GM23338 (cell line): ENCODE results near the gene ZMYND12. TPM values are rescaled to one million over a fixed set of nuclear protein-coding genes. Genes with fewer than 3 reads are reported as not detected.

Experiments
- ATAC-seq: fragments of 200-7000 bp; cut with Tn5 transposase; 3 replicates; pipeline ENCODE4 v1.9.1; 2020
- DNase-seq: peaks from one replicate; pipeline ENCODE4 v3.0.0-alpha.2; 2015; ENCODE audit warnings: low spot score
- H2AFZ ChIP-seq: fragments of 200-600 bp; sonication (generic); 2 replicates; pipeline ENCODE4 v1.8.0; 2016; ENCODE audit warnings: antibody characterized with exemption, mild to moderate bottlenecking, moderate library complexity
- H3F3A ChIP-seq: fragments of 200-600 bp; sonication (generic); replicated peaks from 2 replicates; pipeline ENCODE4 v1.8.0; 2017; ENCODE audit warnings: antibody characterized with exemption, mixed run types, low read depth
- H3K27ac ChIP-seq: fragments of 200-600 bp; sonication (generic); 2 replicates; pipeline ENCODE4 v1.6.1; 2016; ENCODE audit warnings: low read depth
- H3K27me3 ChIP-seq: fragments of 200-600 bp; sonication (generic); 2 replicates; pipeline ENCODE4 v1.8.0; 2016; ENCODE audit warnings: mild to moderate bottlenecking, mixed run types, moderate library complexity; ENCODE audit not compliant: insufficient read depth
- H3K36me3 ChIP-seq: fragments of 200-600 bp; sonication (generic); 2 replicates; pipeline ENCODE4 v1.8.0; 2016; ENCODE audit warnings: mild to moderate bottlenecking; ENCODE audit not compliant: insufficient read depth
- H3K4me1 ChIP-seq: fragments of 200-600 bp; sonication (generic); 2 replicates; pipeline ENCODE4 v1.8.0; 2016; ENCODE audit warnings: mild to moderate bottlenecking, moderate library complexity; ENCODE audit not compliant: insufficient read depth
- H3K4me2 ChIP-seq: fragments of 200-600 bp; sonication (generic); 2 replicates; pipeline ENCODE4 v1.7.1; 2017; ENCODE audit warnings: mixed run types
- H3K4me3 ChIP-seq: fragments of 200-600 bp; sonication (generic); 2 replicates; pipeline ENCODE4 v1.6.1; 2016; ENCODE audit warnings: mixed run types
- H3K79me2 ChIP-seq: fragments of 200-600 bp; sonication (generic); replicated peaks from 2 replicates; pipeline ENCODE4 v1.8.0; 2017; ENCODE audit warnings: mild to moderate bottlenecking; ENCODE audit not compliant: insufficient read depth
- H3K9me2 ChIP-seq: fragments of 200-600 bp; sonication (generic); 2 replicates; pipeline ENCODE4 v1.8.0; 2017; ENCODE audit not compliant: insufficient read depth
- H4K20me1 ChIP-seq: fragments of 200-600 bp; sonication (generic); replicated peaks from 2 replicates; pipeline ENCODE4 v1.8.0; 2017; ENCODE audit warnings: mild to moderate bottlenecking; ENCODE audit not compliant: insufficient read depth
- H3K27ac Mint-ChIP-seq: 2 replicates; pipeline ENCODE4 v1.8.0; 2020; ENCODE audit warnings: inconsistent platforms, mild to moderate bottlenecking, moderate library complexity, mixed read lengths
- H3K27me3 Mint-ChIP-seq: 3 replicates; pipeline ENCODE4 v1.8.0; 2022; ENCODE audit warnings: low read depth, mild to moderate bottlenecking, moderate library complexity, mixed read lengths, inconsistent platforms; ENCODE audit not compliant: insufficient read depth, poor library complexity
- H3K36me3 Mint-ChIP-seq: 3 replicates; pipeline ENCODE4 v1.8.0; 2021; ENCODE audit warnings: low read depth, mild to moderate bottlenecking, inconsistent platforms, moderate library complexity, mixed read lengths
- H3K4me1 Mint-ChIP-seq: 3 replicates; pipeline ENCODE4 v1.8.0; 2020; ENCODE audit warnings: mild to moderate bottlenecking, inconsistent platforms, mixed read lengths
- H3K4me3 Mint-ChIP-seq: 3 replicates; pipeline ENCODE4 v1.8.0; 2021; ENCODE audit warnings: moderate library complexity, mild to moderate bottlenecking, inconsistent platforms, mixed read lengths
- H3K9me3 Mint-ChIP-seq: 3 replicates; pipeline ENCODE4 v1.8.0; 2020; ENCODE audit warnings: moderate library complexity, mild to moderate bottlenecking, inconsistent platforms, mixed read lengths
- CREB1 ChIP-seq: fragments of 250-450 bp; sonication (Bioruptor Pico); IDR thresholded peaks from 2 replicates; pipeline ENCODE4 v1.5.0; 2020; ENCODE audit warnings: low read depth, mild to moderate bottlenecking, moderate library complexity
- CTCF ChIP-seq, 2 experiments: fragments of 200-600 bp in 1 of 2; sonication (generic) in 1 of 2; conservative IDR thresholded peaks; 2 replicates each; pipeline versions ENCODE4 v1.5.1 to v1.6.1; 2016 to 2017; ENCODE audit warnings: antibody characterized with exemption in 2 of 2, low read depth in 2 of 2, mild to moderate bottlenecking in 2 of 2, moderate library complexity in 1 of 2
- ETS1 ChIP-seq: IDR thresholded peaks from 2 replicates; pipeline ENCODE4 v1.6.1; 2016; ENCODE audit warnings: antibody characterized with exemption
- EZH2phosphoT487 ChIP-seq: fragments of 200-600 bp; sonication (generic); IDR thresholded peaks from one replicate; pipeline ENCODE4 v1.8.1; 2018; ENCODE audit warnings: antibody characterized with exemption; ENCODE audit not compliant: unreplicated experiment
- JUNB ChIP-seq: IDR thresholded peaks from one replicate; pipeline ENCODE4 v1.6.1; 2016; ENCODE audit warnings: antibody characterized with exemption; ENCODE audit not compliant: unreplicated experiment
- STAT1 ChIP-seq: IDR thresholded peaks from one replicate; pipeline ENCODE4 v1.6.1; 2016; ENCODE audit warnings: antibody characterized with exemption; ENCODE audit not compliant: unreplicated experiment
- ZNF462 ChIP-seq: fragments of 250-450 bp; sonication (Bioruptor Pico); IDR thresholded peaks from 2 replicates; pipeline ENCODE4 v1.5.0; 2020; ENCODE audit warnings: mild to moderate bottlenecking, moderate library complexity
- polyA plus RNA-seq: library from polyadenylated mRNA; unstranded; fragments of >200 nt; fragmentation: Nextera tagmentation; extraction: Ambion mirVana; gene quantifications from 2 replicates; pipeline ENCODE4 v1.2.1, GENCODE V29; 2016
- total RNA-seq: library from RNA; depleted of rRNA; stranded (reverse); fragments of >200 nt; shearing (Covaris generic); gene quantifications from 2 replicates; pipeline ENCODE4 v1.2.3, GENCODE V29; 2014

The ZMYND12 gene
- total and polyA plus RNA-seq, 2 experiments from 2014 or later = 0.16 to 0.63 TPM

- no peaks in the 10 kb centered on the region for H3K9me2 ChIP-seq
- Mint-ChIP-seq H3K4me3 (no peak overlapping the region), H3K27me3 (no peaks in the 10 kb centered on the region), H3K27ac (no peak overlapping the region), H3K4me1 (no peaks in the 10 kb centered on the region), H3K36me3 (no peaks in the 10 kb centered on the region), H3K9me3 (no peaks in the 10 kb centered on the region; the same call in 2 of the 3 replicates)
- no peaks in the 10 kb centered on the region for H3K4me1 ChIP-seq
- no peak overlapping the region for H3K27ac ChIP-seq
- H3K79me2 ChIP-seq = no peaks in the 10 kb centered on the region
- TF ChIP-seq CREB1 = no peak
- no peak overlapping the region for H3K4me2 ChIP-seq
- H3K4me3 ChIP-seq = no peak overlapping the region
- DNase-seq = no peak
- H4K20me1 ChIP-seq = no peaks in the 10 kb centered on the region
- no peaks in the 10 kb centered on the region for H3K36me3 ChIP-seq
- H2AFZ ChIP-seq = no peak overlapping the region
- no peak for ATAC-seq
- no peaks in the 10 kb centered on the region for H3F3A ChIP-seq
- no peaks in the 10 kb centered on the region for H3K27me3 ChIP-seq
These were observed 15.9 kb downstream of the ZMYND12 start for GRCh38 chr1:42439940-42440339.

- H3K4me3 ChIP-seq = no peak overlapping the region
- no peaks in the 10 kb centered on the region for H3F3A ChIP-seq
- H3K79me2 ChIP-seq = no peaks in the 10 kb centered on the region
- no peak for TF ChIP-seq ZNF462 (CRISPR knock-in tag)
- TF ChIP-seq JUNB = no peak
- no peak for TF ChIP-seq STAT1
- TF ChIP-seq ETS1 = no peak
- TF ChIP-seq CREB1 = no peak
- TF ChIP-seq EZH2phosphoT487 = no peak
- no peak for TF ChIP-seq CTCF (conservative IDR thresholded peaks at IDR 0.05; ENCODE audit: low read depth in 2 of 2)
- no peak overlapping the region for H3K27ac ChIP-seq
- no peak overlapping the region for H2AFZ ChIP-seq
- H3K9me2 ChIP-seq = no peaks in the 10 kb centered on the region
- DNase-seq (no peak), ATAC-seq (no peak)
- H3K27ac Mint-ChIP-seq = no peak overlapping the region
- no peaks in the 10 kb centered on the region for H3K36me3 Mint-ChIP-seq
- peaks cover 11% of the 10 kb centered on the region; the same call in 2 of the 3 replicates for H3K4me1 Mint-ChIP-seq
- H3K4me3 Mint-ChIP-seq = no peak overlapping the region
- no peak overlapping the region for H3K4me2 ChIP-seq
- no peaks in the 10 kb centered on the region for H3K27me3 ChIP-seq
- no peaks in the 10 kb centered on the region for H4K20me1 ChIP-seq
- H3K9me3 Mint-ChIP-seq = no peaks in the 10 kb centered on the region; the same call in 2 of the 3 replicates
- no peaks in the 10 kb centered on the region for H3K27me3 Mint-ChIP-seq
- no peaks in the 10 kb centered on the region for H3K4me1 ChIP-seq
- no peaks in the 10 kb centered on the region for H3K36me3 ChIP-seq
These were observed 21.5 kb downstream of the ZMYND12 start for GRCh38 chr1:42434340-42434739.
